Nephron progenitor cell (in vitro differentiated cells): Measurements from ENCODE around the gene POLR3C.
A peak's percentile ranks its signal among the peaks of the same experiment; 100 is the strongest.

Source experiments
- DNase-seq: peaks from one replicate; pipeline ENCODE4 v3.0.0; 2021
- H3K27ac Mint-ChIP-seq: 2 replicates; pipeline ENCODE4 v1.8.0; 2021; ENCODE audit warnings: mild to moderate bottlenecking, moderate library complexity, mixed read lengths
- H3K27me3 Mint-ChIP-seq: 2 replicates; pipeline ENCODE4 v1.8.0; 2021; ENCODE audit warnings: mild to moderate bottlenecking, low read depth, mixed read lengths; ENCODE audit not compliant: poor library complexity
- H3K36me3 Mint-ChIP-seq: 2 replicates; pipeline ENCODE4 v1.8.0; 2021; ENCODE audit warnings: low read depth, mixed read lengths
- H3K4me1 Mint-ChIP-seq: 2 replicates; pipeline ENCODE4 v1.8.0; 2021; ENCODE audit warnings: mixed read lengths
- H3K4me3 Mint-ChIP-seq: 2 replicates; pipeline ENCODE4 v1.8.0; 2021; ENCODE audit warnings: mild to moderate bottlenecking, moderate library complexity, mixed read lengths
- H3K9me3 Mint-ChIP-seq: 2 replicates; pipeline ENCODE4 v1.8.0; 2021; ENCODE audit warnings: mild to moderate bottlenecking, moderate library complexity, mixed read lengths
- TF ChIP-seq, protein P1 (sequence below): fragments of 200-600 bp; sonication (generic); IDR thresholded peaks from 2 replicates; pipeline ENCODE4 v1.5.0; 2021; ENCODE audit warnings: antibody characterized with exemption

POLR3C gene

DNA sequence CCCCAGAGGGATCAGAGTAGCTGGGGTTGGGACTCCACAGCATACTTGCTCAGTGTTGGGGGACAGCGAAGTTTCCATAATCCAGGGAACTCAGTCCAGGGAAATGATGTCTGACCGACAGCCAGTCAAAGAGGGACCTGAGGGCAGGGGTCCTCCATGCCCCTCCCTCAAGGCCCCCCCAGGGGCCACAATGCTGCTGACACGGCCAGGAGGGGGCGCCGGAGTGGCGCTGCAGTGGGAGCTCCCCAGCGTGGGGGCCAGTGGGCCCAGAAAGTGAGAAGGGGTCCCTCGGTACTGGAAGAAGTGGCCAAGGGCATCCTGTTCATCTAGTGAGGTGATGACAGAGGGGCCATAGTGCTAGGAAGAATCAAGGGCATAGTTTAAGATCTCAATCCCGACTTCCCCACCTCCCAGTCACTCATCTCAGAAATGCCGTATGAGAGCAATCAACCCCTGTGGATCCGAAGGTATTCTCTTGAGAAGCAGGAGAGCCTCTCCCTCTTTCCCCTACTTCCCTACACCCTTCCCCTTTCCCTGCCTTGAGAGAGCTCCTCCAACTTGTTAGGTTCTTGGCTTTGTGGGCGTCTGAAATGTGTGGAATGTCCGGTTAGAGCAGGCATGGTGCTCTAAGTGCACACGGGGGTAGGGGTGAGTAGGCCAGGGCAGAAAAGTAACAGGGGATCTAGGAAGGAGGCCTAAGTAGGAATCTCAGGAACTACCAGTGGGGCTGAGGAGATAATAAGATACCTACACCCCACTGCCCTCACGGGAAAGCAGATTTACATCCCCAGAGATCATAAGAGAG, 25.6 kb downstream of the POLR3C start:
- Mint-ChIP-seq H3K36me3 (peaks cover 46% of the 10 kb centered on the region), H3K4me3 (no peak overlapping the region), H3K4me1 (peaks cover 7% of the 10 kb centered on the region), H3K27me3 (peaks cover 5% of the 10 kb centered on the region), H3K27ac (peak overlapping the region; percentile 13), H3K9me3 (no peaks in the 10 kb centered on the region)
- TF ChIP-seq, protein P1, sequence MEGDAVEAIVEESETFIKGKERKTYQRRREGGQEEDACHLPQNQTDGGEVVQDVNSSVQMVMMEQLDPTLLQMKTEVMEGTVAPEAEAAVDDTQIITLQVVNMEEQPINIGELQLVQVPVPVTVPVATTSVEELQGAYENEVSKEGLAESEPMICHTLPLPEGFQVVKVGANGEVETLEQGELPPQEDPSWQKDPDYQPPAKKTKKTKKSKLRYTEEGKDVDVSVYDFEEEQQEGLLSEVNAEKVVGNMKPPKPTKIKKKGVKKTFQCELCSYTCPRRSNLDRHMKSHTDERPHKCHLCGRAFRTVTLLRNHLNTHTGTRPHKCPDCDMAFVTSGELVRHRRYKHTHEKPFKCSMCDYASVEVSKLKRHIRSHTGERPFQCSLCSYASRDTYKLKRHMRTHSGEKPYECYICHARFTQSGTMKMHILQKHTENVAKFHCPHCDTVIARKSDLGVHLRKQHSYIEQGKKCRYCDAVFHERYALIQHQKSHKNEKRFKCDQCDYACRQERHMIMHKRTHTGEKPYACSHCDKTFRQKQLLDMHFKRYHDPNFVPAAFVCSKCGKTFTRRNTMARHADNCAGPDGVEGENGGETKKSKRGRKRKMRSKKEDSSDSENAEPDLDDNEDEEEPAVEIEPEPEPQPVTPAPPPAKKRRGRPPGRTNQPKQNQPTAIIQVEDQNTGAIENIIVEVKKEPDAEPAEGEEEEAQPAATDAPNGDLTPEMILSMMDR: peak; percentile 18
- peak; percentile 18 for DNase-seq

DNA sequence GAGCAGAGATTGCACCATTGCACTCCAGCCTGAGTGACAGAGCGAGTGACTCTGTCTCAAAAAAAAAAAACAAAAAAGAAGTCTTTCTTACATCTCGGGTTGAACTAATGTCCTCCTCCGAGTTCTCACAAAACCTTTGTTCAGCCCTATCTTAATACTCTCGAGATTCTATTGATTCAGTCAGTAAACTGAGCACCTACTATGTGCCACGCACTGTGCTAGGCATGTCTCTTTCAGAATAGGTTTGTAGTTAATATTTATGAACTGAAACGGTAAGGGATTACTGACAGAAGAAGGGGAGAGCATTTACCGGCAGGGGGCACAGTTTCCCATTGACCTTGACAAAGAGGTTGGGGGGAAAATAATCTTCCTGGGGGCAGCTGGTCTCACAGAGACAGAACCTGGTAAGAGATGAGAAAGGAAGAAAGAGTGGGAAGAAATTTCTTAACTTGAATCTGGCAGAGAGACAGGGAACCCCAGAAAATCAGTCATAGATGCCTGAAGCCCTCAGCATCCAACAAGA, 31.5 kb downstream of the POLR3C start:
- Mint-ChIP-seq H3K36me3 (peaks cover 58% of the 10 kb centered on the region), H3K27me3 (peaks cover 10% of the 10 kb centered on the region), H3K9me3 (no peaks in the 10 kb centered on the region), H3K4me3 (no peak overlapping the region), H3K27ac (no peak overlapping the region), H3K4me1 (peaks cover 10% of the 10 kb centered on the region)
- DNase-seq: no peak
- TF ChIP-seq, protein P1: no peak

DNA sequence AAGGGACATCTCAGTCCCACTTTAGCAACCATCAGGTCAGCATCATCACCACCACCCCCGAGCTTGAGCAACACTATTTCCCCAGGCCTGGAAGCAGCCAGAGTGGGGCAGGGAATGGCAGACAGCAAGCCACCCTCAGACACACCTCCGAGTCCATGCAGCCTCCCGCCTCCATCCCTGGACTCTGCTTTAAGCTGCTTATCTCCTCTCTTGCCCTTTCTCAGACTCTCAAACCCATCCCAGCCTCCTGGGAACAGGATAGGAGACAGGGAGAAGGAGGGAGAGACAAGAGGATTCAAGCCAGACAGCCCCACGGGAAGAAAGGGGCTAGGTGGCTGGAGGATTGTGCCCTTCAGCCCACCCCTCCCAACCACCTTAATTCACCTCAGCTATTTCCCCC, 33.2 kb downstream of the POLR3C start:
- H3K4me1 Mint-ChIP-seq: peaks cover 10% of the 10 kb centered on the region
- H3K4me3 Mint-ChIP-seq: peak overlapping the region; percentile 59
- H3K36me3 Mint-ChIP-seq: peaks cover 46% of the 10 kb centered on the region
- peaks cover 7% of the 10 kb centered on the region for H3K27me3 Mint-ChIP-seq
- no peak for DNase-seq
- no peaks in the 10 kb centered on the region for H3K9me3 Mint-ChIP-seq
- TF ChIP-seq, protein P1: no peak
- H3K27ac Mint-ChIP-seq: no peak overlapping the region

DNA sequence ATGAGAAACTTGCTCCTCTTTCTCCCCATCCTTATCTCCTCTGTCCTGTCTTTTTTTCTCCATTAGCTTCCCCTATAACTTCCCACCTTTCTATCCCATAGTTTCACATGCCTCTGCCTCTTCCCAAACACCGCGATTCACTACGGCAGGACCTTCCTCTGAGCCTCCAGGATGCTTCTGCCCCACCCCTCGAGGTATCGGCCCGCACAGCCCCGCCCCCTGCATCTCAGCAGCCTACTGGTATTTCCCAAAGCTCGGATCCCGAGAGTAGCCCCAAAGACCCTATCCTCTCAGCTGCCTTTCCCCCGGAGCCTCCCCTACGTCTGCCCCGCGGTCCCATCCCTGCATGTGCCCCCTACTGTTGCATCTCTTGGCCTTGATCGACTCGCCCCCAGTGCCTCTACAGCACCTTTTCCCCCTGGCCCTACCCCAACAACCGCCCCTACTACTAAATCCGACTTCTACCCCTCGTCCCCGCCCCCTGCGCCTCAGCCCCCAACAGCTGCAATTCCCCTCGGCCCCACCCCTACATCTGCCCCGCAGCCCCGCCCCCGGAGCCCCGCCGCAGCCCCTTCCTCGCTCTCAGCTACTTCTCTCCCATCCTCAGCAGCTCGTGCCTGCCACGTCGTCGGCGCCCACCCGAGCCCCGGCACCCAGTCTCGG, 34.4 kb downstream of the POLR3C start:
- peak; percentile 81 for DNase-seq
- H3K36me3 Mint-ChIP-seq: peaks cover 39% of the 10 kb centered on the region
- TF ChIP-seq, protein P1: no peak
- peak overlapping the region; percentile 66 for H3K27ac Mint-ChIP-seq
- peaks cover 7% of the 10 kb centered on the region for H3K27me3 Mint-ChIP-seq
- peak overlapping the region; percentile 96 for H3K4me3 Mint-ChIP-seq
- H3K9me3 Mint-ChIP-seq: no peaks in the 10 kb centered on the region
- H3K4me1 Mint-ChIP-seq: peaks cover 10% of the 10 kb centered on the region

DNA sequence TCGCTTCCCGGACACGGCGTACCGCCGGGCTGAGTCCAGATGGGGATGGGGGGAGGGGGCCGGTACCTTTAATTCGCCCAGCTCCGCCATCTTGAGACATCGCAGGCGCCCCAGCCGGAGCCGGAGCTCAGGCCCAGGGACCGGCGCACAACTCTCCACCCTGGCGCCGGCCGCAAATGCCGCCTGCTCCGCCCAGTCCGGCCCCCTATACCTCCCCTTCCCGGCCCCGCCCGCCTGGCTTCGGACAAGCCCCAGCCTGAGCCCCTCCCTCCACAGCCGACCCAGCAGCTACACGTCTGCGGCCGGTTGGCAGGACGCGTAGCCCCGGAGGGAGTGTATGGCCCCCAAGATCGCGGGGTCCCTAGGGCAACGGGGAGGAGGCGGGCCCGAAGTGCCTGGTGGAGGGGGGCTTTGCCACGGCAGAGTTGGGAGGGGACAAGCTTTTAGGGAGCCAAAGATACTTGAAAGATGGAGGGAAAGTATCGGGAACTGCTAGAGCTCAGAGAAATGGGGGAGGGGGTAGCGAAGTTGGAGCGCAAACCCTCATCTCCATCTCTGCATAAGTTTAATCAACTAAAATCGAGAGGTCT, 35.0 kb downstream of the POLR3C start, which contains the start of gene PIAS3:
Gene PIAS3, minus strand, starts transcription at position 181 of the 590 bp plus-strand sequence. Its CDS starts 91 bp downstream, at position 90.
- H3K27me3 Mint-ChIP-seq: peaks cover 7% of the 10 kb centered on the region
- peaks cover 33% of the 10 kb centered on the region for H3K36me3 Mint-ChIP-seq
- peaks cover 10% of the 10 kb centered on the region for H3K4me1 Mint-ChIP-seq

More for the DNA sequence above, 35.0 kb downstream of the POLR3C start, which contains the start of gene PIAS3:
- Mint-ChIP-seq H3K9me3 (no peaks in the 10 kb centered on the region), H3K4me3 (peak within 1 kb of the TSS; percentile 96), H3K27ac (peak within 1 kb of the TSS; percentile 97)
- DNase-seq: peak; percentile 97
- TF ChIP-seq, protein P1: no peak
